Sigmoid colon (tissue), 4 donors: ENCODE results near the gene NAA30.

ENCODE experiments used
- CTCF ChIP-seq, 4 experiments: fragments of 450-650 bp in 3 of 4; fragments of 200-600 bp in 1 of 4; IDR thresholded peaks; one replicate each; pipeline ENCODE4 v1.5.1; 2016 to 2019; ENCODE audit warnings: antibody characterized with exemption in 4 of 4, mild to moderate bottlenecking in 3 of 4, moderate library complexity in 2 of 4
- EP300 ChIP-seq, 4 donors: sonication (generic); formaldehyde crosslinking; IDR thresholded peaks; one replicate each; pipeline ENCODE4 v1.6.1; 2017; ENCODE audit warnings: antibody characterized with exemption in 4 of 4
- POLR2A ChIP-seq, 2 donors: fragments of 450-650 bp; IDR thresholded peaks; one replicate each; pipeline ENCODE4 v1.6.1; 2016; ENCODE audit warnings: antibody characterized with exemption in 2 of 2, mild to moderate bottlenecking in 2 of 2, moderate library complexity in 2 of 2
- POLR2AphosphoS5 ChIP-seq, 4 donors: sonication (generic); formaldehyde crosslinking; IDR thresholded peaks; one replicate each; pipeline ENCODE4 v1.6.1; 2017; ENCODE audit warnings: antibody characterized with exemption in 4 of 4

- TF ChIP-seq CTCF (IDR thresholded peaks at IDR 0.05) (no peak), EP300 (IDR thresholded peaks at IDR 0.05) (no peak), POLR2AphosphoS5 (IDR thresholded peaks at IDR 0.05) (no peak), POLR2A (IDR thresholded peaks at IDR 0.05) (no peak)
Measured at GRCh38 chr14:57408037-57408436, 17.7 kb downstream of the NAA30 start.
